Glomerular endothelial cell (primary cell): ENCODE measurements around the gene FBXO44. TPM values are rescaled to one million over a fixed set of nuclear protein-coding genes. Genes with fewer than 3 reads are reported as not detected.
A peak's percentile ranks its signal among the peaks of the same experiment; 100 is the strongest.

Source experiments
- DNase-seq: peaks from one replicate; pipeline ENCODE4 v3.0.0-alpha.2; 2011; ENCODE audit warnings: low read depth, low spot score; ENCODE audit errors: extremely low read depth
- total RNA-seq: library from RNA; depleted of rRNA; stranded (reverse); fragments of >200 nt; gene quantifications from 2 replicates; pipeline ENCODE4 v1.2.3, GENCODE V29; 2015

FBXO44 gene
- total RNA-seq, 1 donor from 2014 or later: 12.4 TPM

- DNase-seq: no peak
Observed at GRCh38 chr1:11684070-11684469, 29.4 kb downstream of the FBXO44 start.

- no peak for DNase-seq
Observed at GRCh38 chr1:11685210-11685752, 30.6 kb downstream of the FBXO44 start.

- DNase-seq: no peak
Observed at GRCh38 chr1:11688506-11688905, 33.8 kb downstream of the FBXO44 start.

DNA sequence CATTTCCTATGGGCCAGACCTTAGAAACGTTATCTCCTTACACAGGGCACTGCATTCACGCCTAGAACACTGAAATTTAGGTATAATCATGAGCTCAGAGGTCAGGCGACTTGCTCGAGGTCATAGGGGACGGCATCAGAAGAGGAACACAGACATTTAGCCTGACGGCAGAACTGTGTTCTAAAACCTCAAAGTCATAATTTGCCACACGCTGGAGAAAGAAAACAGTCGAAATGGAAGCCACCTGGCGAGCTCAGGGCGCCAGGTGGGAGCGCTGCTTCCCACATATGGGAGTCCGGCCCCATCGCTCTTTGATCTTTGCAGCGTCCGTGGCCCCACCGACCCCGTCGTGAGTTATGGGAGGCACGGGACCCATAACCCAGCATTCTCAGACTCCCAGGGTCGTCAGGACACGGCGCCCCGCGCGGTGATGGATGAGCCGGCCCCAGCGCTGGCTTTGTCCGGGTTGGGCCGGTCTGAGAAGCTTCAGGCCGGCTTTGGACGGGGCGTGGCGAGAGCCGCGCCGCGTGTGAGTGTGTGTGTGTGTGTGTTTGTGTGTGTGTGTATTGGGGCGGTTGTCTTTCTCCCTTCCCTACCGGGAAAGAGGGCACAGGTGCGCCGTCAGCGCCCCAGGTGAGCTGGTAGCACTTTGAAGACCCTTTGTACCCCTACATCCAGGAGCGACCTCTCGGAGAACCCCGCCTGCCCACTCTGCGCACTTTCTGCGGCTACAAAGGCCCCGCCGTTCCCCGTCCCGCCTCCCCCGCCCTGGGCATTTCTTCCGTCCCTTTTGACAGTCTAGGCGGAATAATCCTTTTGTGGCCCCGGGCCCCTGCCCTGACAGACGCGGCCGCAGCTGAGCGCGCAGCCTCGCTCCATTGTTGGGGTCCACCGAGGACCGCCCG, 36.0 kb downstream of the FBXO44 start:
- DNase-seq: no peak

DNA sequence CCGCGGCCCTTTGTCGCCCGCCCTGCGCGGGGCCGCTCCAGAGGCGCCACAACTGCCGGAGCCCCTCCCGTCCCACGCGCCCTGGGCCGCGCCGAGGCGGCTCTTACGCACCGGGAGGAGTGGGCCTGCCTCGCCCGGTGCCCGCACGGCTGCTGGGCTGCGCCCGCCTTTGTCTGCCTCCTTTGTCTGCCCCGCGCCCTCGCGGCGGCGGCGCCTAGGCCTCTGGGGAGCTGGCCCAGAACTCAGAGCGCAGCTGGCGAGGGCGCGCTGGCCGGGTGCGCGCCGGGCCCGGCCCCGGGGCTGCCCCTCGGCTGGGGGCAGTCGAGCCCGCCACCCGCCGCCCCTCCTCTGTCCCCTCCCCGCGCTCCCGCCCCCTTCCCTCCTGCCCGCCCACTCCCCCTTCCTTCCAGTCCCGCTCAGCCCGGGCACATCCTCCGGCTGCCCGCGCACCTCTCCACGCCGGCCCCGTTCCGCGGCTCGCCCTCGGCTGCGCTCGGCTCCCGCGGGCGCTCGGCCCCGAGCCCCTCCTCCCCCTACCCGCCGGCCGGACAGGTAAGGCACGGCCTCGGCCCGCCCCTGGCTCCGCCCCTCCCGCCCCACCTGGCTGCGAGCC, 36.7 kb downstream of the FBXO44 start, which contains the start of gene DRAXIN:
DRAXIN (plus strand) TSS at position 409 of the 613 bp plus-strand sequence. CDS start 14,549 bp downstream, outside the sequence.
- DNase-seq: no peak

DNA sequence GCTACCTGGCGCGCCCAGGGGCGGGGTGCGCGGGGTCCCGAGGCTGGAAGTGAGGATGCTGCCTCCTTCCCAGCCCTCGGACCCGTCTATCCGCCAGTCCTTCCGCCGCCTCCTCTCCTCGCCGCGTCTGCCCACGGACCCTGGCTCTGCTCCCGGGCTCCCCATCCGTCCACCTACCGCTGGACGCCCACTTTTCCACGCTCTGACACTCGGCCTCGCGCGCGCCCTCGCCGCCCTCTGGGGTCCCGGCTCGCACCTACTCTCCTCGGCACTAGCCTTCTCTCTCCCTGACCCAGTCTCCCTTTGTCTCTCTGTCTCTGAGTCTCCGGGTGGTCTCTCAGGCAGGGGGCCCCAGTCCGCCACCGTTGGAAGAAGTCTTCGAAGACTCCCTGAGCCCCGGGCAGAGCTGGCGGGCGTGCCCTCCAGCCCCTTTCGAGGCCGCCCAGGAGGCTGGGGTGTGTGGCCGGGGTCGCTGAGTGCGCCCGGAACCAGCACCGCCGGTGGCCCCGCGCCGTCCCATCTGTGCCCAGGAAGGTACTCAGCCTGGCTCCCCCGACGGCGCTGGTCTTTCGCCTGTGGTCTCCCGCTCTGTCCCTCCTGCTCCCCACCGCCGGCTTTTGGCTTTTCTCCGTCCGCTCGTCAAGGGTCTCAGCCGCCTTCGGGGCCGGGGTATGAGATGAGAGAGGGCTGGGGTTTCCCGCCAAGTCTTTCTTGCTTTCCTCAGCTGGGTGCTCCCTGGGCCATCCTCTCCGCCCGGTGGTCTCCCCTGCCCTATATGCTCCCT, 37.4 kb downstream of the FBXO44 start:
- DNase-seq: no peak

DNA sequence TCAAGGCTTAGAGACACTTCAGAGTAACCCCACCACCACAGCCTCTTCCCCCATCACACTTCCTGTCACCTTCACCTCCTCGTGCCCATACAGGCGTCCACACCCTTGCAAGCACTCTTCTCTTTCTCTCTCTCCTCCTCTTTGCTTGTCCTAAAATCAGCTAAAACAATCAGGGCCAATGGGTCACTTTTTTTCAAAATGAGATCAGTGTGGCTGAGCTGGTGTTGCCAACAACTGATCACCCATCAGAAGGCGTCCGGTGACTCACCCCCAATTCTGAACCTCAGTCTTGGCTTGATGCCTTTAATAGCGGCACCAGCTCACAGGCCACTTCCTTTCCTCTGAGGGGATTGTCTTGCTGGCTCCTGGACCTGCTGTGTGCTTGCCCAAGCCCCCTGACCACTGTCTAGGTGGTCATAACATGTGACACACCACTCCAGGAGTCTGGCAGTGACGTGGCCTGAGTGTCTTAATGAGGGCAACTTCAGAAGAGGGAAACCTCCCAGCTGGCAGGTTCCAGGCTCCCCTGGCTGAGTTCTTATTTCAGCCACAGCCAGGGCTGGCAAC, 38.4 kb downstream of the FBXO44 start:
- DNase-seq: peak; percentile 52

GRCh38 chr1:11693917-11694316, 39.2 kb downstream of the FBXO44 start:
- DNase-seq: no peak

- DNase-seq: no peak
Observed at GRCh38 chr1:11695861-11696260, 41.2 kb downstream of the FBXO44 start.

- no peak for DNase-seq
Observed at GRCh38 chr1:11697188-11697892, 42.7 kb downstream of the FBXO44 start.

- no peak for DNase-seq
Observed at GRCh38 chr1:11697893-11698210, 43.2 kb downstream of the FBXO44 start.

GRCh38 chr1:11700601-11701467, 46.2 kb downstream of the FBXO44 start:
- DNase-seq: no peak

DNA sequence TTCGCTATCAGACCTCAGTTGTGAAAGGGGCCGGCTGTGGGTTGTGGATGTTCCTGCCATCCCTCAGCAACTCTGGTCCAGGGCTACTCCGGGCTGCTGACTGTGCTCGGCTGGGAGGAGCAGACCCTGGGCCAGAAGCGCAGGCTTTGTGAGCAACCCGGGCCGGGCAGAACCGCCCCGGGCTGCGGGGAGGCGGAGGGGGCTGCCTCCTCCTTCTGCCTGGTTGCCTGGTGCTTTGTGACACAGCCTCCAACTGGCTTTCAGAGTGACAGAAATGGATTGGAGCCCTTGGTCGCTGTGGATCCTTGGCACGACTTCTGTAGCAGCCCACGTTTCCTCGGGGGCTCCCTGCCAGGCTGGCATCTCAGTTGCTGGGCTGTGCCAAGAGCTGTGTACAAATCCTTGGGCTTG, 46.9 kb downstream of the FBXO44 start:
- DNase-seq: no peak

- DNase-seq: no peak
Observed at GRCh38 chr1:11701981-11702803, 47.5 kb downstream of the FBXO44 start.

GRCh38 chr1:11703357-11704193, 48.9 kb downstream of the FBXO44 start:
- DNase-seq: no peak

- no peak for DNase-seq
Observed at GRCh38 chr1:11704194-11704529, 49.5 kb downstream of the FBXO44 start.

GRCh38 chr1:11704691-11705475, 50.2 kb downstream of the FBXO44 start:
- DNase-seq: no peak
